ENCODE data around the gene VASN. TPM values are rescaled to one million over a fixed set of nuclear protein-coding genes. Genes with fewer than 3 reads are reported as not detected.
"Not testable (repeated sequence)": the region's sequence is repeated elsewhere in the genome, so short reads cannot be mapped to it uniquely, and the experiment has no call there.

Gene VASN
- polyA plus RNA-seq, 1 donor = 12.6 TPM

- DNase-seq = no peak
Measured at GRCh38 chr16:4385789-4386450, 14.3 kb downstream of the VASN start.

GRCh38 chr16:4386451-4386805, 14.8 kb downstream of the VASN start:
- DNase-seq = no peak

- DNase-seq = no peak
Measured at GRCh38 chr16:4386951-4387565, 15.4 kb downstream of the VASN start.

- DNase-seq = no peak
Measured at GRCh38 chr16:4387781-4388180, 16.1 kb downstream of the VASN start.

- no peak for DNase-seq
Measured at GRCh38 chr16:4388271-4389021, 16.8 kb downstream of the VASN start.

GRCh38 chr16:4389051-4389955, 17.7 kb downstream of the VASN start:
- no peak for DNase-seq

GRCh38 chr16:4390266-4391260, 18.9 kb downstream of the VASN start:
- no peak for DNase-seq

- no peak for DNase-seq
Measured at GRCh38 chr16:4391631-4392381, 20.2 kb downstream of the VASN start.

- DNase-seq = no peak
Measured at GRCh38 chr16:4392382-4393239, 21.0 kb downstream of the VASN start.

- DNase-seq = no peak
Measured at GRCh38 chr16:4393240-4393600, 21.6 kb downstream of the VASN start.

- not testable (repeated sequence) for DNase-seq
Measured at GRCh38 chr16:4393850-4394249, 22.2 kb downstream of the VASN start.

GRCh38 chr16:4395055-4395726, 23.5 kb downstream of the VASN start:
- no peak for DNase-seq

GRCh38 chr16:4399001-4399730, 27.5 kb downstream of the VASN start:
- no peak for DNase-seq

GRCh38 chr16:4401094-4401501, 29.4 kb downstream of the VASN start:
- DNase-seq = no peak

- DNase-seq = no peak
Measured at GRCh38 chr16:4401510-4401909, 29.9 kb downstream of the VASN start.

GRCh38 chr16:4402439-4403132, 30.9 kb downstream of the VASN start:
- peak; percentile 85 for DNase-seq

GRCh38 chr16:4403133-4403949, 31.7 kb downstream of the VASN start:
- no peak for DNase-seq
